ENCODE results near the gene FRMD1. TPM values are rescaled to one million over a fixed set of nuclear protein-coding genes. Genes with fewer than 3 reads are reported as not detected.

FRMD1 gene
- total RNA-seq, 1 experiment from 2014 or later, result not detected

GRCh38 chr6:168016176-168016620, 62.8 kb downstream of the FRMD1 start:
- CTCF ChIA-PET, result no interaction called here

GRCh38 chr6:168015482-168016175, 63.4 kb downstream of the FRMD1 start:
- ChIA-PET CTCF (no interaction called here), POLR2A (ENCODE audit: unreplicated experiment) (no interaction called here)
- no peaks in the 10 kb centered on the region for H4K20me1 ChIP-seq (ENCODE audit: low read length)
- no peaks in the 10 kb centered on the region for H3F3A ChIP-seq (ENCODE audit: low read length, unreplicated experiment)
- H3K27ac ChIP-seq (ENCODE audit: low read length), result no peak overlapping the region
- no peak overlapping the region for H3K4me3 ChIP-seq (ENCODE audit: low read length)
- H3K79me2 ChIP-seq (ENCODE audit: low read length), result no peaks in the 10 kb centered on the region
- H3K27me3 ChIP-seq (ENCODE audit: low read length), result peaks cover 18% of the 10 kb centered on the region; the same call in 1 of the 2 replicates
- DNase-seq (no peak), ATAC-seq (no peak)
- H2AFZ ChIP-seq (ENCODE audit: low read length), result no peak overlapping the region
- TF ChIP-seq EZH2phosphoT487 (IDR thresholded peaks at IDR 0.05; ENCODE audit: borderline replicate concordance, low read length), result no peak
- TF ChIP-seq CTCF (conservative IDR thresholded peaks at IDR 0.05; ENCODE audit: low read depth, low read length), result no peak
- no peak for TF ChIP-seq EZH2 (IDR thresholded peaks at IDR 0.05; ENCODE audit: low read length, unreplicated experiment)
- no TSS peak for BruUV-seq (replicated peaks)
- H3K9me3 ChIP-seq (ENCODE audit: low read length), result no peaks in the 10 kb centered on the region
- H3K4me2 ChIP-seq (ENCODE audit: low read length), result no peak overlapping the region
- H3K36me3 ChIP-seq (ENCODE audit: low read depth, low read length), result no peaks in the 10 kb centered on the region
- no peak overlapping the region for H3K9ac ChIP-seq (ENCODE audit: low read length)
- H3K4me1 ChIP-seq (ENCODE audit: insufficient read depth, low read length), result no peaks in the 10 kb centered on the region
- intact Hi-C loops (cut with micrococcal nuclease), result no loop called here
- H3K9me2 ChIP-seq (replicated peaks; ENCODE audit: low read length), result no peaks in the 10 kb centered on the region

More at GRCh38 chr6:168016176-168016620, 62.8 kb downstream of the FRMD1 start:
- Histone ChIP-seq H2AFZ (ENCODE audit: low read length) (no peak overlapping the region), H3K4me3 (ENCODE audit: low read length) (no peak overlapping the region), H4K20me1 (ENCODE audit: low read length) (no peaks in the 10 kb centered on the region), H3K27me3 (ENCODE audit: low read length) (peaks cover 18% of the 10 kb centered on the region; the same call in 1 of the 2 replicates), H3K9ac (ENCODE audit: low read length) (no peak overlapping the region), H3K9me2 (replicated peaks; ENCODE audit: low read length) (no peaks in the 10 kb centered on the region), H3K36me3 (ENCODE audit: low read depth, low read length) (no peaks in the 10 kb centered on the region), H3F3A (ENCODE audit: low read length, unreplicated experiment) (no peaks in the 10 kb centered on the region), H3K27ac (ENCODE audit: low read length) (no peak overlapping the region), H3K4me1 (ENCODE audit: insufficient read depth, low read length) (no peaks in the 10 kb centered on the region), H3K4me2 (ENCODE audit: low read length) (no peak overlapping the region), H3K9me3 (ENCODE audit: low read length) (no peaks in the 10 kb centered on the region), H3K79me2 (ENCODE audit: low read length) (no peaks in the 10 kb centered on the region)
- no peak for ATAC-seq
- no peak for DNase-seq
- intact Hi-C loops (cut with micrococcal nuclease), result no loop called here
- BruUV-seq (replicated peaks), result no TSS peak
- POLR2A ChIA-PET (ENCODE audit: unreplicated experiment), result no interaction called here
- TF ChIP-seq EZH2phosphoT487 (IDR thresholded peaks at IDR 0.05; ENCODE audit: borderline replicate concordance, low read length) (no peak), CTCF (conservative IDR thresholded peaks at IDR 0.05; ENCODE audit: low read depth, low read length) (no peak), EZH2 (IDR thresholded peaks at IDR 0.05; ENCODE audit: low read length, unreplicated experiment) (no peak)

GRCh38 chr6:168015009-168015408, 64.0 kb downstream of the FRMD1 start:
- no peak overlapping the region for H3K4me2 ChIP-seq (ENCODE audit: low read length)
- TF ChIP-seq EZH2 (IDR thresholded peaks at IDR 0.05; ENCODE audit: low read length, unreplicated experiment) (no peak), EZH2phosphoT487 (IDR thresholded peaks at IDR 0.05; ENCODE audit: borderline replicate concordance, low read length) (no peak), CTCF (conservative IDR thresholded peaks at IDR 0.05; ENCODE audit: low read depth, low read length) (no peak)
- H3K36me3 ChIP-seq (ENCODE audit: low read depth, low read length), result no peaks in the 10 kb centered on the region
- intact Hi-C loops (cut with micrococcal nuclease), result no loop called here
- H3K9me3 ChIP-seq (ENCODE audit: low read length), result no peaks in the 10 kb centered on the region
- no peak overlapping the region for H3K27ac ChIP-seq (ENCODE audit: low read length)
- no peak overlapping the region for H3K9ac ChIP-seq (ENCODE audit: low read length)
- peaks cover 18% of the 10 kb centered on the region; the same call in 1 of the 2 replicates for H3K27me3 ChIP-seq (ENCODE audit: low read length)
- H3K9me2 ChIP-seq (replicated peaks; ENCODE audit: low read length), result no peaks in the 10 kb centered on the region
- no peak overlapping the region for H2AFZ ChIP-seq (ENCODE audit: low read length)
- DNase-seq, result no peak
- no peak for ATAC-seq
- no peaks in the 10 kb centered on the region for H3K4me1 ChIP-seq (ENCODE audit: insufficient read depth, low read length)
- no peaks in the 10 kb centered on the region for H3F3A ChIP-seq (ENCODE audit: low read length, unreplicated experiment)
- ChIA-PET POLR2A (ENCODE audit: unreplicated experiment) (no interaction called here), CTCF (no interaction called here)
- H3K4me3 ChIP-seq (ENCODE audit: low read length), result no peak overlapping the region
- no TSS peak for BruUV-seq (replicated peaks)
- H4K20me1 ChIP-seq (ENCODE audit: low read length), result no peaks in the 10 kb centered on the region
- H3K79me2 ChIP-seq (ENCODE audit: low read length), result no peaks in the 10 kb centered on the region
